Stromal cell of bone marrow (primary cell): ENCODE data around the gene CCR5AS.
A peak's percentile ranks its signal among the peaks of the same experiment; 100 is the strongest.
"Not testable (repeated sequence)": the region's sequence is repeated elsewhere in the genome, so short reads cannot be mapped to it uniquely, and the experiment has no call there.

Experiments
- DNase-seq: peaks from one replicate; pipeline ENCODE4 v3.0.0-alpha.2; 2012; ENCODE audit warnings: low read depth

Gene CCR5AS

DNA sequence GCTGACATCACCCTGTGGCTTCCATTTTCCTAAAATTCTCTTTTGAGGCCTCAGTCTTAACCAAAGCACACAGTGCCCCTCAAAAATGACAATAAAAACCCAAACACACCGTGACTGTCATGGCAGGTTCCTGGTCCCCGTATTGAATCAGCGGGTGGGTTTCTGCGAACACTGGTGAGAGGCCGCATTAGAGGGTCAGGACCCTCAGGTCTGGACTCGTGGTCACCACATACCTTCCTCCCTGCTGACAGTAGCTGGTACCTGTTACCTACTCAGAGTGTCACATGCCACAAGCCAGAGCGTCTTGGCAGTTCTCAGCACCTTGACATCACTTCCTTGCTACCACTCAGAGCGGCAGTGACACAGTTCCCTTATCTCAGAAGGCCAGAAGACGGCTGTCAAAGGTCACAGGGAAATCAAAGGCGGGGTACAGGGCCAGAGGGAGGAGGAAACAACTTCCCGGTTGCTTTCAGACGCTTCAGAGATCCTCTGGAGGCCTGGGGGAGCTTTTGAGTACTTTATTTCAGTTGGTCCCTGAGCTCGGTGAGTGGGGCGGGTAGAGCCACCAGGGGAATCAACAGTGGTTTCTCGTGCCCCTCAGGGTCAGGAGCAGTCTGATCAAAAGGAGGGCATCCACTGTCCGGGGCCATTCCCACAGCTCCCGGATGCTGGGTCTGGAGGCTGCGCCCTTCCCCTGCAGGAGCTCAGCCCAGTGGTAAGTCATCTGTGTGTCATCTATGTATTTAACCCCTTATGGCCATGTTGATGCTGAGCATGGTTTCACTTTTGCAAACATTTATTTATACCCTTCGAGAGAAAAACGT lies at the start of gene CCR5AS, which contains the start of gene CCRL2:
Gene CCR5AS, minus strand, starts transcription at position 279 of the 824 bp plus-strand sequence.
Gene CCRL2, plus strand, starts transcription at position 472 of the 824 bp plus-strand sequence. CDS start 821 bp downstream, outside the sequence.
- peak; percentile 44 for DNase-seq

DNA sequence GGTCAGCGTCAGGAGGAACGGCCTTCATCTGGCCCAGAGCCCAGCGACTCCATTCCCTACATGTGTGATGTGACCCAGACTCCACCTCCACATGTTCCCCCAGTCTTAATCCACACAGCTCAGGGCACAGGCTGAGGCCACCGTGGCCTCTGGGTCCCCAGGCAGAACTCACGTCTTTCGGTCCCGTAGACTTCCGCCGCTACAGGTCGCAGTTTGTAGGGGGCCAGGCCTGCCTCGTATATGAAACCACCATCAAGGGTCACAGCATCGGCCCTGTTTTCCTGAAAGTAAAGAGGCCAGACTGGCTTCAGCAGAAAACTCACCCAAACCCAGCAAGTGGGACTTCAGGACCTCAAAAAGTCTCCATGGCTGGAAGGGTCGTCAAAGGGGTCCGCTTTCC lies 49.3 kb upstream of the CCR5AS start:
- no peak for DNase-seq

GRCh38 chr3:46455231-46456115 lies 48.6 kb upstream of the CCR5AS start:
- DNase-seq, result no peak

GRCh38 chr3:46454606-46455005 lies 47.7 kb upstream of the CCR5AS start:
- DNase-seq, result no peak

DNA sequence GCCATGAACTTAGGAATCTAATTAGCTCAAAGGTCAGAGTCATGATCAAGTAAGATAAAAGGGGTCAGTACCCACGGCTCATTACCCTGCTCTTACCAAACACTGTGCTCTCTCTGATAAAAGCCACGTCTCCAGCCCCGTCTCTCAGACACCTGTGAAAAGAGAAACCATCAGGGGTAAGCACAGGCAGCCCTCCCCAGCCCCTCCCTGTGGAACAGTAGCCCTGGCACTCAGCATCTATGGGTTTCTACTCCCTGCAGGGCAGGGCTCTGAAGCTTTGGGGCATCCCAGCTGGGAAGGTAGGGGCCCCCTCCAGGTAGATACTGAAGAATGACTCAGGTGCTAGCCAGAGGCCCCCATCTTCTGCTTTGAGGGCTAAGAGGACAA lies 47.3 kb upstream of the CCR5AS start:
- no peak for DNase-seq

DNA sequence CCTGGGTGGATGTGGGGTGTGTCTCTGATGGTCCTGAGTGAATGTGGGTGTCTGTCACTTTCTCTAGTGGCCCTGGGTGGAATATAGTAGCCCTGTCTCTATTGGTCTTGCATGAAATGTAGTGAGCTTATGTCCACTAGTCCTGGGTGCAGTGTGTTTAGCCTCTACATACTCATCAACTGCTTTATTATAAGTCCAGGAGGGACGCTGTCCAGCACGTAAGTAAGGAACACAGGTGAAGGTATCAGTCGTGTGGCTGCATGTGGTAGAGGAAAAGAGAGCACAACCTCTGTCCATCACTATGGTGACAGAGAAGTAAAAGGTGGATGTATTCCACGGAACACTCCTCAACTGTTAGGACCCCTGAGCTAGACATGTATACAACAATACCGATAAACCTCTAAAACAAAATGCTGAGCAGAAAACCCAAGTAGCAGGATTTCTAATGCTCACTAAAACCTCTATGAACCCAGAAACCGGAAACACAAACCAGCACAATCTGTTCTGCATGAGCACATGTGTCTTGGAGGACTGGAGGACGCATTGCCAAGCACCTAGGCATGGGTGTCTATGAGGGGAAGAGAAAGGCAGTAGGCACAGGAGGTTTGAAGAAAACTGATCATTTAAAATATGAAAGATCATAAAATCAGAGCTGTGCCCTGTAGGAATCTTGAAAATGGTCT lies 46.8 kb upstream of the CCR5AS start:
- DNase-seq, result no peak

DNA sequence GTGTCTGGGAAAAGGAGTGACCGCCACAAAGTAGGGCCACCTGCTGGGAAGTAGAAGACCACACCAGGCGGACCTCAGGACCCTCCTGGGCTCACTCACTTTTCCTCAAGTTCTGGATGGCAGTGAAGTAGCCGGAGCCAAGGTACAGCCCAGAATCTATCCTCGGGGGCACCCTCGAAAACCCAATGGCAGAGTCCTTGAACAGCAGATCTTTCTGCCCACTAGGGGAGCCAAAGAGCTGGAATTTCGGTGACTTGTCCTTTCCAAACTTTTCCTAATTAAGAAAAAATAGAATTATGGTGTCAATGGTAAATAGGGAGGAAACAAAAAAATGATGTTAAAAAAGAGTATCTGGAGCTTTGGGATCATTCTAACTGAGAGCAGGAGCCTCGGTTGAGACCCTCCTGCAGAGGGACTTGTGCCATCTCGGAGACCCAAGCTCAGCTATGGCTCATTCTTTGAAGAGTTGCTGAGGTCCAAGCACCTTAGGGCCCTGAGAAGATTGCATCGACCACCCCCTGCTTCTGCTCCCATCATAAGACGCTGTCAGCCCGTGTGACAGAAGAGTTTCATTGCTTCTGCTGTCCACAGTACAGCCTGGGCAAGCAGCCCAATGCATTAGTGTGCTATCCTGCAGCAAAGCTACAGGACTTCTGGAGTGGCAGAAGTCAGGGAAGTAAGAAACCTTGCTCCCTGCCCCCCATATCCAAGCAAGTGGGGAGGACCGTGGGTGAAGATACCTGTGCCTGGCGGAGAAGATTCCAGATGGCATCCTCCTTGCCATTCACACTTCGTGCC lies 43.1 kb upstream of the CCR5AS start:
- DNase-seq, result no peak

GRCh38 chr3:46448721-46449120 lies 41.9 kb upstream of the CCR5AS start:
- DNase-seq, result no peak

DNA sequence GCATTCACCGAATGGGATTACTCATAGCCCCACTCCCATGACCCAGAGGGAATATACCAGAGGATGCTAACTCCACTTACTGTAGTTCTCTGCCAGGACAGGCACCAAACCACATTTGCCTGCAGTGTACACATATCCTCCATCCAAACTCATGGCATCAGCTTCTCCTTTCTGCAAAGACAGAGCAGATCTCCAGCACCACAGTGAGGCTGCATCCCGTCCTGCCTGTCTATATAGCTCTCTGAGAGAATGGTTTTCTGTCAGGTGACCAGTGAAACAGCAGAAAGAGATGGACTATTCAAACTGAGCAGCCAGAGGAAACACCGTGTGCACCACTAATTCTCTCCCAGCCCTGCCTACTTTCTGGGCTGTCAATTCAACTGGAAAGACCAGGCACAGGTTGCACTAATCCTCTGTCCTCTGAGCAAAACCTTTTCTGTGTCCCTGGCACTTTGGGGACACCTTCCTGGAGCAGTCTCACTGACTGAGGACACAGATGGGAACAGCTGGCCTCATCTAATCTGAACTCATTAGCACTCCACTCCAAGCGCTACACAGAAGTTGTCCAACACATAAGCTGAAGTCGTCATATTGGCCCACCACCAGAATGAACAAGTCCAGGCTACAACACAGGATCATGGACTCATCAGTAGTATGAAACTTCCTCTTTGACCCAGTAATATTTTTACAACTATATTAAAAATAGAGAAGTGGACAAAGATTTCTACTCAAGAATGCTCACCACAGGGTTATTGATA lies 40.5 kb upstream of the CCR5AS start:
- DNase-seq, result no peak

GRCh38 chr3:46442576-46443530 lies 36.0 kb upstream of the CCR5AS start:
- DNase-seq, result peak; percentile 20

DNA sequence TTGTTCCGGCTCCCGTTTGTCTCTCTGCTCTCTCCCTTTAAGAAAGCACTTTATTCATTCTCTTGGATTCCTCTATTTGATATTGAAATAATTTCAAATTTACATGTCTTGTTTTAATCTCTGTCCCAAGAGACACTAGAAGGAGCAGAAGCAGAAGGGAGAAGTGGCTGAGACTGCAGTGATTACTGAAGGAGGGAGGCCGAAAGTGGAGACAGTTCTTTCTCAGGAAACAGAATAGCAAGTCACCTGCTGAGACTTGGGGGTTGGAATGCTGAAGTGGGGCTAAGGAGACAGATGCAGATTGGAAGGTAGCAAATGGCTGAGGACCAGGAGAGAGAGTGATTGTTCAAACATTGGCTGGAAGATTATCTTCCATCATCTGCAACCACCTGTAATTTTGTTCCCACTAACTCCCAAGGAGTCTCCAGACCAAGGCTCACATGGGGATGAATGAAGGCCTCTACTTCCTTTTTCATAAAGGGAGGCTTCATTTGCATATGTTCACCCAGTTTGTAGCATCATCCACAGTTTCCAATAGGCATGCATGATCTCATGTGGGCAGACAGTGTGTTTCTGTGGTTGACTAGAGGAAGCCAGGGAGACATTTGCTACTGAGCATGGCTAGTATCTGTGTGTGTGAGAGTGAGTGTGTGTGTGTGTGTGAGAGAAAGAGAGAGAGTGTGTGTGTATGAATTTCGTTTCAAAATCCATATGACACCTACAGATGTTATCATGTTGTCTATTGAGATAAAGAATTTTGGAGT lies 33.8 kb upstream of the CCR5AS start:
- no peak for DNase-seq

DNA sequence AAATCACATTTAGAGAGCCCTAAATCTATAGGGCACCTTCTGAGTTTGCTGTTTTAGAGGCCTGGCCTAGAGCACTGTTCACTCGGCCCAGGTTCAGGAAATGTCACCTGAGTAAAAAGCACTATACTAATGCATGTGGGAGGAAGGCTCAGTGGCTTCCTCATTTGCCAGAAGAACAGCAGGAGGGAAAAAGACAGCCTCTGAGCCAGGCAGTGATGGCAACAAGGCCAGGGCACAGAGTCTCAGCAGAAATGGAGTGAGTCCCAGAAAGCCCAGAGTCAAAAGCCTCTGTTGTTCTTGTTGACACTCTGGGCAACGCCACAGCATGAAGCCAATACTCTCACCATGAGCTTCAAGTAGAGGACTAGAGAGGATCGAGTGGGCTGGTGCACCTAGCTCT lies 32.0 kb upstream of the CCR5AS start:
- DNase-seq, result no peak

DNA sequence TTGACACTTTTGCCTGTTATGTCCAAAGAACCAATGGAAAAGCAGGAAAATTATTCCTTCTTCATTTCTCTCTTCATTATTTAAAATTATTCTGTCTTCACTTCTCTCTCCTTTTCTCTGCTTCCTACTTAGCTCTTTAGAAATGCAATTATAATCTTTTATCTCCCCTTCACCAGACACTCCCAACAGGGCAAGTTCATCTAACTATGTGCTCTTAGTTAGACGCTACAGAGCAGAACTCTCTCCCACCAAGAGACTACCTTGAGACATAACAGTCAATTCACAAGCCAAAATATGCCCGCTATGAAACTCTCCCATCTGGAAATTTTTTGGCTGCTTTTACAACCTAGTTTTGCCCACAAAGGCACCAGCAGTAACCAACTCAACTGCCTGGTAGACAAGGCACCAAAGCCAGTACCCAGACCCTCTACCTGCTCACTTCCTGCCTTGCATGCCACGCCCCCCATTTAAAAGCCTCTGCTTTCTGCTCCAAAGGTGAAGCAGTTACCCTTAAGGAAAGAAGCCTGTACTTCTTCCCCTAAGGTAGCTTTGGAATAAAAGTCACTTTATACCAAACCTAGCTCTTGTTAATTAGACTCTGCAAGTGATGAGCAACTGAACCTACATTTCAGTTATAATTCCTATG lies 28.3 kb upstream of the CCR5AS start:
- DNase-seq, result no peak

- DNase-seq, result no peak
Measured at GRCh38 chr3:46433841-46434240, 27.0 kb upstream of the CCR5AS start.

GRCh38 chr3:46433118-46433517 lies 26.3 kb upstream of the CCR5AS start:
- not testable (repeated sequence) for DNase-seq

DNA sequence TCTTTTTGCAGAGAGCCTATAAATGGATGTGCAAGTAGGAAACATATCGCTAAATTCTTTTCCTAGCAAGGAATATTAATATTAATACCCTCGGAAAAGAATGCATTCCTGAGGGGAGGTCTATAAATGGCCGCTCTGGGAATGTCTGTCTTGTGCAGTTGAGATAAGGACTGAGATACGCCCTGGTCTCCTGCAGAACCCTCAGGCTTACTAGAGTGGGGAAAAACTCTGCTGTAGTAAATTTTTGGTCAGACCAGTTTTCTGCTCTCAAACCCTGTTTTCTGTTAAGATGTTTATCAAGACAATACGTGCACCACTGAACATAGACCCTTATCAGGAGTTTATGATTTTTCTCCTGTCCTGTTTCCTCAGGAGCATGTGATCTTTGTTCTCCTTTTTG lies 25.0 kb upstream of the CCR5AS start:
- DNase-seq, result not testable (repeated sequence)

GRCh38 chr3:46430879-46431278 lies 24.0 kb upstream of the CCR5AS start:
- DNase-seq, result not testable (repeated sequence)

- no peak for DNase-seq
Measured at GRCh38 chr3:46429671-46430070, 22.8 kb upstream of the CCR5AS start.
